ENCODE data around the gene ZNF17.

GRCh38 chr19:57421037-57421436 is 10.1 kb downstream of the ZNF17 start:
- no peak for TF ChIP-seq POLR2AphosphoS5 (IDR thresholded peaks at IDR 0.05; ENCODE audit: low read depth, low read length)
- TF ChIP-seq POLR2A (IDR thresholded peaks at IDR 0.05; ENCODE audit: low read depth, low read length), result no peak
- TF ChIP-seq TAF1 (IDR thresholded peaks at IDR 0.05; ENCODE audit: borderline replicate concordance, low read depth, low read length), result no peak
